Neural progenitor cell (in vitro differentiated cells): ENCODE data around the gene TREH. TPM values are rescaled to one million over a fixed set of nuclear protein-coding genes. Genes with fewer than 3 reads are reported as not detected.

Source experiments
- DNase-seq: peaks from one replicate; pipeline ENCODE4 v3.0.0-alpha.2; 2016; ENCODE audit warnings: low spot score
- H2AFZ ChIP-seq: fragments of 200-600 bp; sonication (generic); replicated peaks from 2 replicates; pipeline ENCODE4 v1.6.1; 2016; ENCODE audit warnings: antibody characterized with exemption
- H3F3A ChIP-seq: fragments of 200-600 bp; sonication (generic); 2 replicates; pipeline ENCODE4 v1.6.1; 2016; ENCODE audit warnings: antibody characterized with exemption, low read depth
- H3K27ac ChIP-seq: fragments of 200-600 bp; sonication (generic); 2 replicates; pipeline ENCODE4 v1.5.1; 2016; ENCODE audit warnings: mild to moderate bottlenecking
- H3K27me3 ChIP-seq: fragments of 200-600 bp; sonication (generic); 2 replicates; pipeline ENCODE4 v1.6.1; 2016; ENCODE audit warnings: mild to moderate bottlenecking, moderate library complexity
- H3K36me3 ChIP-seq: fragments of 200-600 bp; sonication (generic); 2 replicates; pipeline ENCODE4 v1.5.1; 2016
- H3K4me1 ChIP-seq: fragments of 200-600 bp; sonication (generic); 2 replicates; pipeline ENCODE4 v1.6.1; 2016; ENCODE audit warnings: mixed run types
- H3K4me2 ChIP-seq: fragments of 200-600 bp; sonication (generic); 2 replicates; pipeline ENCODE4 v1.6.1; 2016
- H3K4me3 ChIP-seq: fragments of 200-600 bp; sonication (generic); 2 replicates; pipeline ENCODE4 v1.5.1; 2016
- H3K79me2 ChIP-seq: fragments of 200-600 bp; sonication (generic); 2 replicates; pipeline ENCODE4 v1.6.1; 2016; ENCODE audit warnings: low read depth
- H3K9ac ChIP-seq: fragments of 200-600 bp; sonication (generic); 2 replicates; pipeline ENCODE4 v1.6.1; 2016
- H3K9me3 ChIP-seq: fragments of 200-600 bp; sonication (generic); 2 replicates; pipeline ENCODE4 v1.5.1; 2016; ENCODE audit warnings: low read depth
- H4K20me1 ChIP-seq: fragments of 200-600 bp; sonication (generic); 2 replicates; pipeline ENCODE4 v1.6.1; 2016; ENCODE audit warnings: low read depth
- H3K27ac Mint-ChIP-seq: 3 replicates; pipeline ENCODE4 v1.8.0; 2021; ENCODE audit warnings: mixed read lengths
- H3K27me3 Mint-ChIP-seq: 2 replicates; pipeline ENCODE4 v1.8.0; 2022; ENCODE audit warnings: low read depth, mild to moderate bottlenecking, inconsistent platforms, moderate library complexity, mixed read lengths; ENCODE audit not compliant: insufficient read depth
- H3K36me3 Mint-ChIP-seq: 3 replicates; pipeline ENCODE4 v1.8.0; 2021; ENCODE audit warnings: mixed read lengths
- H3K4me1 Mint-ChIP-seq: 3 replicates; pipeline ENCODE4 v1.8.0; 2021; ENCODE audit warnings: mixed read lengths
- H3K4me3 Mint-ChIP-seq: 3 replicates; pipeline ENCODE4 v1.8.0; 2021; ENCODE audit warnings: mild to moderate bottlenecking, moderate library complexity, mixed read lengths
- H3K9me3 Mint-ChIP-seq: 3 replicates; pipeline ENCODE4 v1.8.0; 2020; ENCODE audit warnings: mixed read lengths
- CTCF ChIP-seq: fragments of 200-600 bp; sonication (generic); IDR thresholded peaks from 2 replicates; pipeline ENCODE4 v1.5.1; 2017; ENCODE audit warnings: antibody characterized with exemption, mild to moderate bottlenecking
- EZH2 ChIP-seq: fragments of 200-600 bp; sonication (generic); IDR thresholded peaks from 2 replicates; pipeline ENCODE4 v1.6.1; 2017; ENCODE audit warnings: antibody characterized with exemption, mild to moderate bottlenecking, moderate library complexity
- EZH2phosphoT487 ChIP-seq: fragments of 200-600 bp; sonication (generic); IDR thresholded peaks from 2 replicates; pipeline ENCODE4 v1.6.1; 2017; ENCODE audit warnings: antibody characterized with exemption
- total RNA-seq: library from RNA; depleted of rRNA; stranded (reverse); fragments of >200 nt; gene quantifications from 2 replicates; pipeline ENCODE4 v1.2.3, GENCODE V29; 2015; ENCODE audit warnings: low replicate concordance

The TREH gene
- total RNA-seq, 1 donor from 2014 or later = not detected

GRCh38 chr11:118638726-118639125 is 40.7 kb downstream of the TREH start:
- TF ChIP-seq EZH2phosphoT487 (no peak), CTCF (no peak), EZH2 (no peak)
- Mint-ChIP-seq H3K4me1 (peaks cover 18% of the 10 kb centered on the region), H3K4me3 (no peak overlapping the region), H3K9me3 (no peaks in the 10 kb centered on the region), H3K27ac (no peak overlapping the region), H3K27me3 (no peaks in the 10 kb centered on the region), H3K36me3 (peaks cover 22% of the 10 kb centered on the region)
- no peaks in the 10 kb centered on the region for H3K9me3 ChIP-seq
- no peak overlapping the region for H2AFZ ChIP-seq
- no peak overlapping the region for H3K4me3 ChIP-seq
- peaks cover 26% of the 10 kb centered on the region for H3K4me1 ChIP-seq
- H3K4me2 ChIP-seq = no peak overlapping the region
- H3K79me2 ChIP-seq = no peaks in the 10 kb centered on the region
- peaks cover 21% of the 10 kb centered on the region for H3F3A ChIP-seq
- no peaks in the 10 kb centered on the region for H3K36me3 ChIP-seq
- H3K9ac ChIP-seq = no peak overlapping the region
- no peak overlapping the region for H3K27ac ChIP-seq
- H4K20me1 ChIP-seq = peaks cover 29% of the 10 kb centered on the region
- DNase-seq = no peak
- H3K27me3 ChIP-seq = no peaks in the 10 kb centered on the region

GRCh38 chr11:118636569-118637290 is 42.7 kb downstream of the TREH start:
- TF ChIP-seq CTCF = no peak
- no peak for TF ChIP-seq EZH2phosphoT487
- no peak for TF ChIP-seq EZH2
- H3K79me2 ChIP-seq = no peaks in the 10 kb centered on the region
- no peak overlapping the region for H3K27ac ChIP-seq
- Mint-ChIP-seq H3K36me3 (peaks cover 27% of the 10 kb centered on the region), H3K4me3 (no peak overlapping the region), H3K27ac (no peak overlapping the region), H3K4me1 (peaks cover 23% of the 10 kb centered on the region), H3K27me3 (no peaks in the 10 kb centered on the region), H3K9me3 (no peaks in the 10 kb centered on the region)
- DNase-seq = no peak
- H3K36me3 ChIP-seq = no peaks in the 10 kb centered on the region
- no peak overlapping the region for H2AFZ ChIP-seq
- peaks cover 30% of the 10 kb centered on the region for H3F3A ChIP-seq
- H3K9me3 ChIP-seq = no peaks in the 10 kb centered on the region
- no peaks in the 10 kb centered on the region for H3K27me3 ChIP-seq
- peaks cover 29% of the 10 kb centered on the region for H4K20me1 ChIP-seq
- no peak overlapping the region for H3K9ac ChIP-seq
- no peak overlapping the region for H3K4me2 ChIP-seq
- H3K4me1 ChIP-seq = peaks cover 26% of the 10 kb centered on the region
- H3K4me3 ChIP-seq = no peak overlapping the region

GRCh38 chr11:118635642-118636041 is 43.8 kb downstream of the TREH start:
- no peak for DNase-seq
- Histone ChIP-seq H4K20me1 (peaks cover 25% of the 10 kb centered on the region), H3K36me3 (no peaks in the 10 kb centered on the region), H3F3A (peaks cover 30% of the 10 kb centered on the region), H3K9me3 (no peaks in the 10 kb centered on the region), H3K4me2 (peak overlapping the region; percentile 84), H3K9ac (no peak overlapping the region), H3K79me2 (no peaks in the 10 kb centered on the region), H3K4me3 (peak overlapping the region; percentile 44), H3K27ac (no peak overlapping the region), H3K4me1 (peaks cover 26% of the 10 kb centered on the region), H2AFZ (no peak overlapping the region), H3K27me3 (no peaks in the 10 kb centered on the region)
- Mint-ChIP-seq H3K4me1 (peaks cover 23% of the 10 kb centered on the region), H3K27ac (peak overlapping the region; percentile 67), H3K9me3 (no peaks in the 10 kb centered on the region), H3K36me3 (peaks cover 28% of the 10 kb centered on the region), H3K4me3 (peak overlapping the region; percentile 70), H3K27me3 (peaks cover 4% of the 10 kb centered on the region)
- TF ChIP-seq CTCF (no peak), EZH2 (no peak), EZH2phosphoT487 (no peak)
